HepG2 (cell line): ENCODE measurements around the gene PIGZ. TPM values are rescaled to one million over a fixed set of nuclear protein-coding genes. Genes with fewer than 3 reads are reported as not detected.

Experiments
- ERF ChIP-seq: IDR thresholded peaks from 2 replicates; pipeline ENCODE4 v1.6.1; 2018; ENCODE audit warnings: missing biosample characterization, missing genetic modification reagents
- KDM6A ChIP-seq: IDR thresholded peaks from 2 replicates; pipeline ENCODE4 v1.6.1; 2016; ENCODE audit warnings: low read depth
- KLF15 ChIP-seq: sonication (generic); formaldehyde crosslinking; IDR thresholded peaks from 2 replicates; pipeline ENCODE4 v1.8.1; 2023; ENCODE audit warnings: borderline replicate concordance, mild to moderate bottlenecking, inconsistent platforms, missing genetic modification reagents, mixed read lengths
- LCORL ChIP-seq, 2 experiments: fragments of 450-650 bp in 1 of 2; sonication (generic) in 1 of 2; formaldehyde crosslinking in 1 of 2; IDR thresholded peaks; 2 replicates each; pipeline versions ENCODE4 v1.5.0 to v1.6.1; 2017 to 2020; ENCODE audit warnings: antibody characterized with exemption in 1 of 2, missing genetic modification reagents in 1 of 2
- MTA1 ChIP-seq: sonication (generic); formaldehyde crosslinking; IDR thresholded peaks from 2 replicates; pipeline ENCODE4 v1.4.0; 2020; ENCODE audit warnings: missing genetic modification reagents, mild to moderate bottlenecking, borderline replicate concordance
- NCOA2 ChIP-seq: sonication (generic); formaldehyde crosslinking; IDR thresholded peaks from 2 replicates; pipeline ENCODE4 v1.8.0; 2022; ENCODE audit warnings: inconsistent platforms
- NR2C2 ChIP-seq: sonication (generic); formaldehyde crosslinking; IDR thresholded peaks from 2 replicates; pipeline ENCODE4 v1.4.0; 2020; ENCODE audit warnings: missing genetic modification reagents, mild to moderate bottlenecking, moderate library complexity, borderline replicate concordance
- PATZ1 ChIP-seq: sonication (generic); formaldehyde crosslinking; IDR thresholded peaks from 2 replicates; pipeline ENCODE4 v1.4.0; 2020; ENCODE audit warnings: missing genetic modification reagents
- PAXIP1 ChIP-seq: sonication (generic); formaldehyde crosslinking; conservative IDR thresholded peaks from 2 replicates; pipeline ENCODE4 v1.4.0; 2020; ENCODE audit warnings: mild to moderate bottlenecking, missing genetic modification reagents, moderate library complexity
- PLRG1 ChIP-seq: fragments of 450-650 bp; conservative IDR thresholded peaks from 2 replicates; pipeline ENCODE4 v1.6.1; 2016
- RFX5 ChIP-seq: IDR thresholded peaks from 2 replicates; pipeline ENCODE4 v1.6.1; 2011; ENCODE audit warnings: low read depth, low read length, improper control_type of control experiment
- SAP130 ChIP-seq: IDR thresholded peaks from 2 replicates; pipeline ENCODE4 v1.6.1; 2016; ENCODE audit warnings: low read depth
- TARDBP ChIP-seq: sonication (generic); formaldehyde crosslinking; IDR thresholded peaks from 2 replicates; pipeline ENCODE4 v1.8.0; 2022; ENCODE audit warnings: mild to moderate bottlenecking, missing genetic modification reagents
- TCF12 ChIP-seq, 2 experiments: fragments of 450-650 bp in 1 of 2; sonication (generic) in 1 of 2; formaldehyde crosslinking in 1 of 2; IDR thresholded peaks; 2 replicates each; pipeline versions ENCODE4 v1.6.1 to v1.8.0; 2017 to 2022; ENCODE audit warnings: antibody characterized with exemption in 1 of 2, mild to moderate bottlenecking in 1 of 2, missing genetic modification reagents in 1 of 2, moderate library complexity in 1 of 2
- U2AF2 ChIP-seq: fragments of 200-400 bp; formaldehyde crosslinking; IDR thresholded peaks from 2 replicates; pipeline ENCODE4 v1.6.1; 2017; ENCODE audit warnings: low read depth, mild to moderate bottlenecking, low read length
- ZMYM3 ChIP-seq: sonication (generic); formaldehyde crosslinking; IDR thresholded peaks from 2 replicates; pipeline ENCODE4 v1.5.1; 2020; ENCODE audit warnings: mild to moderate bottlenecking, missing genetic modification reagents
- ZNF256 ChIP-seq: sonication (generic); formaldehyde crosslinking; conservative IDR thresholded peaks from 2 replicates; pipeline ENCODE4 v1.4.0; 2020; ENCODE audit warnings: missing genetic modification reagents
- ZNF614 ChIP-seq: IDR thresholded peaks from 2 replicates; pipeline ENCODE4 v1.6.1; 2018; ENCODE audit warnings: missing biosample characterization, missing genetic modification reagents, inconsistent platforms, borderline replicate concordance
- ZNF768 ChIP-seq: sonication (generic); formaldehyde crosslinking; IDR thresholded peaks from 2 replicates; pipeline ENCODE4 v1.4.0; 2020; ENCODE audit warnings: missing genetic modification reagents
- ZNF878 ChIP-seq: sonication (generic); formaldehyde crosslinking; IDR thresholded peaks from 2 replicates; pipeline ENCODE4 v1.8.1; 2023; ENCODE audit warnings: mild to moderate bottlenecking, missing genetic modification reagents, moderate library complexity
- polyA plus RNA-seq, 8 experiments: library from polyadenylated mRNA; depleted of rRNA in 3 of 8; stranded (reverse) in 7 of 8; unstranded in 1 of 8; fragments of >200 nt; fragmentation: Illumina TruSeq in 4 of 8; extraction: Trizol in 4 of 8; gene quantifications; 2 replicates each; pipeline versions ENCODE4 v1.2.1 to v1.2.3, GENCODE V29; 2011 to 2016; ENCODE audit warnings: low read depth in 4 of 8, missing spikeins in 1 of 8, mixed read lengths in 1 of 8; ENCODE audit not compliant: insufficient read depth in 1 of 8
- total RNA-seq, 5 experiments: library from RNA; depleted of rRNA; stranded (reverse); fragments of >200 nt; fragmentation: Illumina TruSeq; extraction: Trizol; gene quantifications; 2 replicates each; pipeline ENCODE4 v1.2.3, GENCODE V29; 2016; ENCODE audit warnings: low read depth in 1 of 5
- TF ChIP-seq, protein P1 (sequence below): sonication (generic); formaldehyde crosslinking; IDR thresholded peaks from 2 replicates; pipeline ENCODE4 v1.4.0; 2020; ENCODE audit warnings: missing genetic modification reagents
- TF ChIP-seq, protein P2 (sequence below): sonication (generic); formaldehyde crosslinking; IDR thresholded peaks from 2 replicates; pipeline ENCODE4 v1.9.0; 2021; ENCODE audit warnings: missing genetic modification reagents, borderline replicate concordance

Gene PIGZ
- total and polyA plus RNA-seq, 2 of the 13 experiments (the other 11 are each of a cell fraction or from before 2014, with no cell fraction given) = 4.7 to 60.5 TPM

GRCh38 chr3:196981657-196982056, 13.0 kb upstream of the PIGZ start (continued):
- TF ChIP-seq PAXIP1 (CRISPR knock-in tag) (peak; percentile 91), U2AF2 (no peak), NR2C2 (CRISPR knock-in tag) (peak; percentile 41; the same call in 1 of the 2 replicates), ZNF878 (CRISPR knock-in tag) (no peak), ZNF614 (CRISPR knock-in tag) (peak; percentile 81; the same call in 1 of the 2 replicates), ZNF256 (CRISPR knock-in tag) (no peak), TARDBP (peak; percentile 74; the same call in 1 of the 2 replicates), ERF (CRISPR knock-in tag) (peak; percentile 63; the same call in 1 of the 2 replicates), SAP130 (peak; percentile 81), LCORL (IDR thresholded peaks at IDR 0.05) (no peak), LCORL (CRISPR knock-in tag; IDR thresholded peaks at IDR 0.05) (peak; percentile 63; the same call in 1 of the 2 replicates), NCOA2 (CRISPR knock-in tag) (0 out of 2 replicates have a peak, but pooled peaks have one; percentile 44), ZMYM3 (CRISPR knock-in tag) (peak; percentile 72), MTA1 (CRISPR knock-in tag) (0 out of 2 replicates have a peak, but pooled peaks have one; percentile 53), RFX5 (no peak), PATZ1 (CRISPR knock-in tag) (peak; percentile 61), ZNF768 (CRISPR knock-in tag) (no peak), PLRG1 (no peak), KLF15 (CRISPR knock-in tag) (no peak), TCF12 (IDR thresholded peaks at IDR 0.05) (no peak), TCF12 (CRISPR knock-in tag; IDR thresholded peaks at IDR 0.05) (no peak), KDM6A (CRISPR knock-in tag) (peak; percentile 93)
- TF ChIP-seq, protein P1, sequence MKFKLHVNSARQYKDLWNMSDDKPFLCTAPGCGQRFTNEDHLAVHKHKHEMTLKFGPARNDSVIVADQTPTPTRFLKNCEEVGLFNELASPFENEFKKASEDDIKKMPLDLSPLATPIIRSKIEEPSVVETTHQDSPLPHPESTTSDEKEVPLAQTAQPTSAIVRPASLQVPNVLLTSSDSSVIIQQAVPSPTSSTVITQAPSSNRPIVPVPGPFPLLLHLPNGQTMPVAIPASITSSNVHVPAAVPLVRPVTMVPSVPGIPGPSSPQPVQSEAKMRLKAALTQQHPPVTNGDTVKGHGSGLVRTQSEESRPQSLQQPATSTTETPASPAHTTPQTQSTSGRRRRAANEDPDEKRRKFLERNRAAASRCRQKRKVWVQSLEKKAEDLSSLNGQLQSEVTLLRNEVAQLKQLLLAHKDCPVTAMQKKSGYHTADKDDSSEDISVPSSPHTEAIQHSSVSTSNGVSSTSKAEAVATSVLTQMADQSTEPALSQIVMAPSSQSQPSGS (CRISPR knock-in tag) = peak; percentile 24; the same call in 1 of the 2 replicates
- TF ChIP-seq, protein P2, sequence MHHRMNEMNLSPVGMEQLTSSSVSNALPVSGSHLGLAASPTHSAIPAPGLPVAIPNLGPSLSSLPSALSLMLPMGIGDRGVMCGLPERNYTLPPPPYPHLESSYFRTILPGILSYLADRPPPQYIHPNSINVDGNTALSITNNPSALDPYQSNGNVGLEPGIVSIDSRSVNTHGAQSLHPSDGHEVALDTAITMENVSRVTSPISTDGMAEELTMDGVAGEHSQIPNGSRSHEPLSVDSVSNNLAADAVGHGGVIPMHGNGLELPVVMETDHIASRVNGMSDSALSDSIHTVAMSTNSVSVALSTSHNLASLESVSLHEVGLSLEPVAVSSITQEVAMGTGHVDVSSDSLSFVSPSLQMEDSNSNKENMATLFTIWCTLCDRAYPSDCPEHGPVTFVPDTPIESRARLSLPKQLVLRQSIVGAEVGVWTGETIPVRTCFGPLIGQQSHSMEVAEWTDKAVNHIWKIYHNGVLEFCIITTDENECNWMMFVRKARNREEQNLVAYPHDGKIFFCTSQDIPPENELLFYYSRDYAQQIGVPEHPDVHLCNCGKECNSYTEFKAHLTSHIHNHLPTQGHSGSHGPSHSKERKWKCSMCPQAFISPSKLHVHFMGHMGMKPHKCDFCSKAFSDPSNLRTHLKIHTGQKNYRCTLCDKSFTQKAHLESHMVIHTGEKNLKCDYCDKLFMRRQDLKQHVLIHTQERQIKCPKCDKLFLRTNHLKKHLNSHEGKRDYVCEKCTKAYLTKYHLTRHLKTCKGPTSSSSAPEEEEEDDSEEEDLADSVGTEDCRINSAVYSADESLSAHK (CRISPR knock-in tag) = no peak
